RPMI7951 (cell line): ENCODE data around the gene TNFSF13. TPM values are rescaled to one million over a fixed set of nuclear protein-coding genes. Genes with fewer than 3 reads are reported as not detected.
A peak's percentile ranks its signal among the peaks of the same experiment; 100 is the strongest.

Experiments
- DNase-seq: peaks from one replicate; pipeline ENCODE4 v3.0.0-alpha.2; 2012; ENCODE audit warnings: low read depth
- total RNA-seq: library from RNA; depleted of rRNA; stranded (reverse); fragments of >200 nt; shearing (Covaris generic); gene quantifications from 2 replicates; pipeline ENCODE4 v1.2.3, GENCODE V29; 2014

Gene TNFSF13
- total RNA-seq, 1 experiment from 2014 or later = 0.60 TPM

DNA sequence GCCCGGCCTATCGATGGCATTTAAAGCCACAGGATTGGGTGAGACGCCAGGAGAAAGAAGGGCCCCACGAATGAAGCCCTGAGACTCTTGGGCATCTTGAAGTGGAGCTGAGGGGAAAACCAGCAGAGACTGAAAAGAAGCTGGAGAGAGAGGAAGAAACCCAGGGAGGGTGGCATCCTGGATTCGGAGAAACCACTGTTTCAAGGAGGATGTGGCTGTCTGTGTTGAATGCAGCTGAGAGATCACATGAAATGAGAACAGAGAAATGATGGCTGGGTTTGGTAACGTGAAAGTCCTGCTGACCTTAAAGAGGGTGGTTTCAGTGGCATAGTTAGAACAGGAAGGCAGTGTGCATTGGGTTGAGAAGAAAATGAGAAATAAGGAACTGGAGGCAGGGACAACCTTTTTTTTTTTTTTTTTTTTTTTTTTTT, 5.9 kb upstream of the TNFSF13 start:
- DNase-seq = no peak

GRCh38 chr17:7553356-7553755, 5.2 kb upstream of the TNFSF13 start:
- DNase-seq = no peak

DNA sequence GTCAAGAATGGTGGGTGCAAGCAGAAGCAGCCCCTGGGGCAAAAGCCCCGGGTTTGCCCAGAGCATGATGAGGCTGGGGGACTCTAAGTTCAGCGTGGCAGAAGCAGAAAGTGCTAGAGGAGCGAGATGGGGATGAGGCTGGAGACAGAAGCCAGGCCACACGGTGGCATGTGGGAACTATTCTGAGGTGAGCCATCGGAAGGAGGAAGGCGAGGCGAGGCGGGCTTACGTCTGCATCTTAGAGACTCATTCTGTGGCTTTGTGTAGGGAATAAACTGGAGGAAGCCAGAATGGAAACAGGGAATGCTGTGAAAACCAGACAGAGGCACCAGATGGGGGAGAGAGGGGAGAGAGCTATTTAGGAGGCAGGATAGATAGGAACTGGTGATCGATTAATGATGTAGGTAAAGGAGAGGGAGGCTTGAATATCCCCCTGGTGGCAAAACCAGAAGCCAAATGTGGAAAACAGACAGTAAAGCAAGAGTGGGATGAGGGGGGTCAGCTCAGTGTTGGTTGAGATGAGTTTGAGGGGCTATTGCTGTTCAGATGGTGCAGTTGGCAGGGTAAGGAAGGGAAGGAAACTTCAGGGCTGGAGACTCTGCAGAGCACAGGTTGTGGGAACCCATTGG, 3.1 kb upstream of the TNFSF13 start:
- DNase-seq = no peak

DNA sequence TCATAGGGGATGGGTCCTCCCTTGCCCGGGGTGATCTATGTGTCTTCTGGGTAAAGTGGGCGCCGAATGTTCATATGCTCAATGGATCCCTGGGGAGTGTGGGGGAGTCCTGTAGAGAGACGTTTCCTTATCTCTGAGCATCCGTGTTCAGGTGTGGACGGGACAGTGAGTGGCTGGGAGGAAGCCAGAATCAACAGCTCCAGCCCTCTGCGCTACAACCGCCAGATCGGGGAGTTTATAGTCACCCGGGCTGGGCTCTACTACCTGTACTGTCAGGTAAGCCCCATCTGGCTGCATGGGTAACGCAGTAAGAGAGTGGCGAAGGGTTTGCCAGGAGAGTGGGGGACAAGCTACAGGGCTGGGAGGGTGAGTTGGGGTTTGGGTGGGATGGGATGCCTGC, 1.9 kb upstream of the TNFSF13 start:
- no peak for DNase-seq

DNA sequence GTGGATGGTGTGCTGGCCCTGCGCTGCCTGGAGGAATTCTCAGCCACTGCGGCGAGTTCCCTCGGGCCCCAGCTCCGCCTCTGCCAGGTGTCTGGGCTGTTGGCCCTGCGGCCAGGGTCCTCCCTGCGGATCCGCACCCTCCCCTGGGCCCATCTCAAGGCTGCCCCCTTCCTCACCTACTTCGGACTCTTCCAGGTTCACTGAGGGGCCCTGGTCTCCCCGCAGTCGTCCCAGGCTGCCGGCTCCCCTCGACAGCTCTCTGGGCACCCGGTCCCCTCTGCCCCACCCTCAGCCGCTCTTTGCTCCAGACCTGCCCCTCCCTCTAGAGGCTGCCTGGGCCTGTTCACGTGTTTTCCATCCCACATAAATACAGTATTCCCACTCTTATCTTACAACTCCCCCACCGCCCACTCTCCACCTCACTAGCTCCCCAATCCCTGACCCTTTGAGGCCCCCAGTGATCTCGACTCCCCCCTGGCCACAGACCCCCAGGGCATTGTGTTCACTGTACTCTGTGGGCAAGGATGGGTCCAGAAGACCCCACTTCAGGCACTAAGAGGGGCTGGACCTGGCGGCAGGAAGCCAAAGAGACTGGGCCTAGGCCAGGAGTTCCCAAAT, 1.3 kb upstream of the TNFSF13 start:
- DNase-seq = no peak

GRCh38 chr17:7557775-7558543, 591 bp upstream of the TNFSF13 start:
- DNase-seq = peak; percentile 55

GRCh38 chr17:7559320-7560171, 996 bp downstream of the TNFSF13 start:
- DNase-seq = no peak

DNA sequence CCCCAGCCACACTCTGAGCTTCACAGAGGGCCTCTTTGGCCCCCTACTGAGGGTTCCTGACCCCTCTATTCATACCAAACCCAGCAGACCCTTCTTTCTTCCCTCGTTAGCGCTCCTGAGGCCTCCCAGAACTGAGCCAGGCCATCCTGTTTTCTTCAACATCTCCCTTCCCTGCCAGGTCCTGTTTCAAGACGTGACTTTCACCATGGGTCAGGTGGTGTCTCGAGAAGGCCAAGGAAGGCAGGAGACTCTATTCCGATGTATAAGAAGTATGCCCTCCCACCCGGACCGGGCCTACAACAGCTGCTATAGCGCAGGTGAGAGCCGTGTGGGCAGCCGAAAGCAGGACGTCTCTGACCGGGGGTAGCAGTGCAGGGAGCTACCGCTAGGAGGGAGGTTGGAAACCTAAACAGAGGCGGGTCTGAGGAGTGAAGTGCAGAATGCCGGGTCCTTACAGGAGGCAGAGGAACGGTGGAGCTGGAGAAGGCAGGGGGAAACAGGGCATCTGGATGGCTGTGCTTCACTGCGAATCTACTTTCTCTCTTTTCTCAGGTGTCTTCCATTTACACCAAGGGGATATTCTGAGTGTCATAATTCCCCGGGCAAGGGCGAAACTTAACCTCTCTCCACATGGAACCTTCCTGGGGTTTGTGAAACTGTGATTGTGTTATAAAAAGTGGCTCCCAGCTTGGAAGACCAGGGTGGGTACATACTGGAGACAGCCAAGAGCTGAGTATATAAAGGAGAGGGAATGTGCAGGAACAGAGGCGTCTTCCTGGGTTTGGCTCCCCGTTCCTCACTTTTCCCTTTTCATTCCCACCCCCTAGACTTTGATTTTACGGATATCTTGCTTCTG, 1.9 kb downstream of the TNFSF13 start:
- DNase-seq = no peak

DNA sequence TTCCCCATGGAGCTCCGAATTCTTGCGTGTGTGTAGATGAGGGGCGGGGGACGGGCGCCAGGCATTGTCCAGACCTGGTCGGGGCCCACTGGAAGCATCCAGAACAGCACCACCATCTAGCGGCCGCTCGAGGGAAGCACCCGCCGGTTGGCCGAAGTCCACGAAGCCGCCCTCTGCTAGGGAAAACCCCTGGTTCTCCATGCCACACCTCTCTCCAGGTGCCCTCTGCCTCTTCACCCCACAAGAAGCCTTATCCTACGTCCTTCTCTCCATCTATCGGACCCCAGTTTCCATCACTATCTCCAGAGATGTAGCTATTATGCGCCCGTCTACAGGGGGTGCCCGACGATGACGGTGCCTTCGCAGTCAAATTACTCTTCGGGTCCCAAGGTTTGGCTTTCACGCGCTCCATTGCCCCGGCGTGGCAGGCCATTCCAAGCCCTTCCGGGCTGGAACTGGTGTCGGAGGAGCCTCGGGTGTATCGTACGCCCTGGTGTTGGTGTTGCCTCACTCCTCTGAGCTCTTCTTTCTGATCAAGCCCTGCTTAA, 2.6 kb downstream of the TNFSF13 start:
- peak; percentile 74 for DNase-seq

GRCh38 chr17:7561589-7562207, 3.1 kb downstream of the TNFSF13 start, which contains the start of gene SENP3:
Gene SENP3, plus strand, starts transcription at chr17:7561919. Its CDS starts 1,158 bp downstream, at chr17:7563077.
- peak; percentile 84 for DNase-seq

DNA sequence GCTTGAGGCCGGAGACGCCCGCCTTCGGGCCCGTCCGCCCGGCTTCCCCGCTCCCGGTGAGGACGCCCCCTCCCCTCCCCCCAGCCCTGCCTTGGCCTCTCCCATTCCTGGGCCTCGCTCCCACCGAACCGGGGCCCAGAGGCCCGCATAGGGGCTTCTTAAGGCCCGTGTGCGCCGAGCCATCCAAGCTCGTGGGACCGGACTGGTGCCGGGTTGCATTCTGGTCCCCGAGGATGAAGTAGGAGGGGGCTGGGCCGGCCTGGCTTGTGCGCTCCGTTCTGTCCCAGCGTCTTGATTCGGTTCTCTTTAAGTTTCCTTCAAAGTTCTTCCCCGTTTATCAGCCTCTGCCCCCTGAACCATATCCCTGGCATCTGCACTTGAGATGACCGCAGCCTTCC, 3.7 kb downstream of the TNFSF13 start:
- DNase-seq = no peak

DNA sequence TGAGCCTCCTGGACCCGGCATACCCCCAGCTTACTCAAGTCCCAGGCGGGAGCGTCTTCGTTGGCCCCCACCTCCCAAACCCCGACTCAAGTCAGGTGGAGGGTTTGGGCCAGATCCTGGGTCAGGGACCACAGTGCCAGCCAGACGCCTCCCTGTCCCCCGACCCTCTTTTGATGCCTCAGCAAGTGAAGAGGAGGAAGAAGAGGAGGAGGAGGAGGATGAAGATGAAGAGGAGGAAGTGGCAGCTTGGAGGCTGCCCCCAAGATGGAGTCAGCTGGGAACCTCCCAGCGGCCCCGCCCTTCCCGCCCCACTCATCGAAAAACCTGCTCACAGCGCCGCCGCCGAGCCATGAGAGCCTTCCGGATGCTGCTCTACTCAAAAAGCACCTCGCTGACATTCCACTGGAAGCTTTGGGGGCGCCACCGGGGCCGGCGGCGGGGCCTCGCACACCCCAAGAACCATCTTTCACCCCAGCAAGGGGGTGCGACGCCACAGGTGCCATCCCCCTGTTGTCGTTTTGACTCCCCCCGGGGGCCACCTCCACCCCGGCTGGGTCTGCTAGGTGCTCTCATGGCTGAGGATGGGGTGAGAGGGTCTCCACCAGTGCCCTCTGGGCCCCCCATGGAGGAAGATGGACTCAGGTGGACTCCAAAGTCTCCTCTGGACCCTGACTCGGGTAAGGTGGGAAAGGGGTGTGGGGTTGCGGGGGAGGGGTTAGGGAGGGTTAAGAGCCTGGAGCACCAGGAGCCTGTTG, 4.7 kb downstream of the TNFSF13 start:
- no peak for DNase-seq

DNA sequence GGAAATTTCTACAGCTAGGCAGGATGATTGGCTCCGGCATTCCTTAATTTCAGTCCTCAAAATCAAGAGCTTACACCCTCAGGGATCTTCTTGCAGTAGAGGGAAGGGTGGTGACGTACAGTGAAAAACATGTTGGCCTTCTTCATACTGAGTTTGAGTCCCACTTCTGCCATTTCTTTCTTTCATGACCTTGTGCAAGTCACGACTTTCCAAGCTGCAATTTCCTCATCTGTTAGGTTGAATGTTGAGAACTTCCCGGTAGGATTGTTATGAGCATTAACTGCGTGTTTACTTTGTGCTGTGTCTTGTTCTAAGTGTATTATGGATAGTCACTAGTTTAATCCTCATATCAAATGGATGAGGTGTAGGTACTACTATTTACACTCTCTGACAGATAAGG, 11.0 kb downstream of the TNFSF13 start:
- no peak for DNase-seq

GRCh38 chr17:7570351-7570750, 11.8 kb downstream of the TNFSF13 start:
- DNase-seq = no peak

DNA sequence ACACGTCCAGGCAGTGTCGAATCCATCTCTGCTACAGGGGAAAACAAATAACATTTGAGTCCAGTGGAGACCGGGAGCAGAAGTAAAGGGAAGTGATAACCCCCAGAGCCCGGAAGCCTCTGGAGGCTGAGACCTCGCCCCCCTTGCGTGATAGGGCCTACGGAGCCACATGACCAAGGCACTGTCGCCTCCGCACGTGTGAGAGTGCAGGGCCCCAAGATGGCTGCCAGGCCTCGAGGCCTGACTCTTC, 13.7 kb downstream of the TNFSF13 start:
- DNase-seq = no peak

DNA sequence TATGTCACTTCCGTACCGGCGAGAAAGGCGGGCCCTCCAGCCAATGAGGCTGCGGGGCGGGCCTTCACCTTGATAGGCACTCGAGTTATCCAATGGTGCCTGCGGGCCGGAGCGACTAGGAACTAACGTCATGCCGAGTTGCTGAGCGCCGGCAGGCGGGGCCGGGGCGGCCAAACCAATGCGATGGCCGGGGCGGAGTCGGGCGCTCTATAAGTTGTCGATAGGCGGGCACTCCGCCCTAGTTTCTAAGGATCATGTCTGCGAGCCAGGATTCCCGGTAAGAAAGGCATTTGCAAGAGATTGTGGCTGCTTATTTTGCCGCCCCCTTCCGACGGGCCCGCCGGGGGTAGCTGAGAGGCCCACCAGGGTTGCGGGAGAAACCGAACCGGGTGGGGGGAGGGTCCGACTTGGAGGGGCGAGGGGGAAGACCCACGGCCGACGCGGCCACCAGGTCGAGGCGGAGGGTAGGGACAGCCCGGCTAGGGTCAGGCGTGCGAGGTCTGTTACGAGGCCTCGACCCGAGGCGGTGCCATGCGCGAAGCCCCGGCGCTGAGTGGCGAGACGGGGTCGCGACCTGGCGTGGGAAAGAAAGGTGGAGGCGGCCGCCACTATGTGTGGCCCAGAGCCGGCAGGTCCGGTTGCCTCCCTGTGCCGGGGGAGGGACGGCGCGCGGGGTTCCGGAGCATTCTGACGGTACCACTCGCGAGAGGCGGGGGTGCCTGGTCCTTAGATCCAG, 14.2 kb downstream of the TNFSF13 start:
- DNase-seq = peak; percentile 99

GRCh38 chr17:7573324-7574080, 15.0 kb downstream of the TNFSF13 start:
- DNase-seq = peak; percentile 85
